PC-3 (cell line): ENCODE data around the gene EXD2. TPM values are rescaled to one million over a fixed set of nuclear protein-coding genes. Genes with fewer than 3 reads are reported as not detected.
A peak's percentile ranks its signal among the peaks of the same experiment; 100 is the strongest.

Source experiments
- ATAC-seq: fragments of 200-7000 bp; cut with Tn5 transposase; 2 replicates; pipeline ENCODE4 v1.9.1; 2020; ENCODE audit warnings: mild to moderate bottlenecking, moderate library complexity
- BruUV-seq: library from RNA; stranded (reverse); fragments of 400-500 nt; replicated peaks from 2 replicates; lab custom pipeline; 2021; lab: Mats Ljungman, UMichigan
- CTCF ChIA-PET: fragments of 300-600 bp; sonication (Branson Sonifier 250); formaldehyde crosslinking; loops from one replicate; lab custom pipeline; 2022; ENCODE audit warnings: antibody characterized with exemption; lab: Charles Lee
- POLR2A ChIA-PET: fragments of 300-600 bp; sonication (Branson Sonifier 250); formaldehyde crosslinking; loops from one replicate; lab custom pipeline; 2022; ENCODE audit warnings: antibody characterized with exemption; ENCODE audit not compliant: unreplicated experiment; lab: Charles Lee
- DNase-seq: peaks from one replicate; pipeline ENCODE4 v3.0.0-alpha.2; 2015
- H2AFZ ChIP-seq: fragments of 300-600 bp; sonication (generic); 2 replicates; pipeline ENCODE4 v1.6.0; 2016; ENCODE audit warnings: antibody characterized with exemption, low read length
- H3F3A ChIP-seq: fragments of 300-600 bp; sonication (generic); one replicate; pipeline ENCODE4 v1.6.0; 2017; ENCODE audit warnings: antibody characterized with exemption, low read length, control low read depth, mild to moderate bottlenecking; ENCODE audit not compliant: unreplicated experiment
- H3K27ac ChIP-seq: fragments of 300-600 bp; sonication (generic); 2 replicates; pipeline ENCODE4 v1.5.1; 2016; ENCODE audit warnings: mild to moderate bottlenecking, low read length
- H3K27me3 ChIP-seq: fragments of 300-600 bp; sonication (generic); 2 replicates; pipeline ENCODE4 v1.6.1; 2016; ENCODE audit warnings: low read length, mixed read lengths
- H3K36me3 ChIP-seq: fragments of 300-600 bp; sonication (generic); 2 replicates; pipeline ENCODE4 v1.6.1; 2016; ENCODE audit warnings: low read depth, mixed run types, low read length, mixed read lengths
- H3K4me1 ChIP-seq: fragments of 300-600 bp; sonication (generic); 2 replicates; pipeline ENCODE4 v1.5.1; 2016; ENCODE audit warnings: low read length; ENCODE audit not compliant: insufficient read depth
- H3K4me2 ChIP-seq: fragments of 300-600 bp; sonication (generic); 2 replicates; pipeline ENCODE4 v1.6.0; 2016; ENCODE audit warnings: low read length
- H3K4me3 ChIP-seq: fragments of 300-600 bp; sonication (generic); 2 replicates; pipeline ENCODE4 v1.5.1; 2016; ENCODE audit warnings: mild to moderate bottlenecking, low read length, mixed read lengths
- H3K79me2 ChIP-seq: fragments of 300-600 bp; sonication (generic); 2 replicates; pipeline ENCODE4 v1.6.1; 2017; ENCODE audit warnings: low read length, mixed read lengths
- H3K9ac ChIP-seq: fragments of 300-600 bp; sonication (generic); 2 replicates; pipeline ENCODE4 v1.6.0; 2016; ENCODE audit warnings: mild to moderate bottlenecking, low read length
- H3K9me2 ChIP-seq: fragments of 300-600 bp; sonication (generic); replicated peaks from 2 replicates; pipeline ENCODE4 v1.6.1; 2016; ENCODE audit warnings: mixed run types, low read length, mixed read lengths
- H3K9me3 ChIP-seq: fragments of 300-600 bp; sonication (generic); 2 replicates; pipeline ENCODE4 v1.6.1; 2016; ENCODE audit warnings: low read length, mixed read lengths
- H4K20me1 ChIP-seq: fragments of 300-600 bp; sonication (generic); 2 replicates; pipeline ENCODE4 v1.6.1; 2016; ENCODE audit warnings: low read length, mixed read lengths
- EZH2 ChIP-seq: fragments of 300-600 bp; sonication (generic); IDR thresholded peaks from one replicate; pipeline ENCODE4 v1.6.1; 2017; ENCODE audit warnings: antibody characterized with exemption, mild to moderate bottlenecking, low read length; ENCODE audit not compliant: unreplicated experiment
- EZH2phosphoT487 ChIP-seq: fragments of 300-600 bp; sonication (generic); IDR thresholded peaks from 2 replicates; pipeline ENCODE4 v1.6.1; 2018; ENCODE audit warnings: mild to moderate bottlenecking, antibody characterized with exemption, low read length, borderline replicate concordance
- intact Hi-C: fragments of 100-400 bp; cut with micrococcal nuclease; formaldehyde crosslinking; loops from 2 replicates; pipeline ENCODE4 v1.9.0; 2023
- total RNA-seq: library from RNA; depleted of rRNA; stranded (reverse); fragments of >200 nt; gene quantifications from 2 replicates; pipeline ENCODE4 v1.2.3, GENCODE V29; 2014
- TF ChIP-seq, protein P1 (sequence below): fragments of 300-600 bp; sonication (generic); conservative IDR thresholded peaks from 2 replicates; pipeline ENCODE4 v1.5.1; 2017; ENCODE audit warnings: antibody characterized with exemption, low read depth, mild to moderate bottlenecking, low read length

EXD2 gene
- total RNA-seq, 1 experiment from 2014 or later: 19.9 TPM

DNA sequence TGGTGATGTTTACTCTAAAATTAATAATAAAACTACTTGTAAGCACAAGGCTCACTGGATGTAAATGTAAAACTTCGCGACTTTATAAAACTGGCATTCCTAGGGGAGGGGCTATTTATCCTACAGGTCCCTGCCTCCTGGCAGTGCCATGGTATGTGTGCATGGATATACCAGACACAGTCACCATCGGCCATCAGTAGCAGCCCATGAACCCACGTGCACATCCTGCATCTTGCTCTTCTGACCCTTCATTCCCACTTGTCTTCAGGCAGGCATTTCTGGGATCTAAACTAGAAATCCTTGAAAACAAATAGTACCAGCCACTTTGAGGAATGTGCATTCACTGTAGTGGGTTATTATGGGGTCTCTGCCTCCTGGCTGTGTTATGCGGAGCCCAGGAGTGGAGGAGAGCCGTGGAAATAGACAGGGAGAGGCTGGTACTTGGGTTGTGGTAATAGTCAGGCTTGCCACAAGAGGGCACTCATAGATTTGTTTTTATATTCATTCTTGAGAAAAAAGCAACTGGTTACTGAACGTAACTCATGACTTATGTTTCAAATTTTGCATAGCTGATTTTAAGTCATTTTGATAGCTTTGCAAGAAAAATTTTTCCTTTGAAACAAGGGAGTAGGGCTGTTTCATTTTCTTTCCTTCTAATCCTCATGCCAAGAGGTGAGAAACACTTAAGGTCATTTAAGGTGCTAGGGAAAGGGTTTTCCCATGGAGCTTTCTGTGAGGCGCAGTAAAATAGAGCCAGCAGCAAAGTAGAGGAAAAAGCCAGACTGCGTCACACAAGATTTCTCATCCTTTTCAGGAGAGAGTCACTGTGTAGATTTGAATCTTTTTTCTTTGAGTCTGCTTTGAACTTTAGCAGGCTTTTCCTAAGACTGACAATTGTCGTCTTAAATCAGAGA is 51.3 kb downstream of the EXD2 start:
- no TSS peak for BruUV-seq
- Histone ChIP-seq H3K9ac (no peak overlapping the region), H3K4me3 (no peak overlapping the region), H3K27me3 (no peaks in the 10 kb centered on the region), H3K27ac (no peak overlapping the region), H3K9me3 (no peaks in the 10 kb centered on the region), H3K79me2 (no peaks in the 10 kb centered on the region), H2AFZ (no peak overlapping the region), H3F3A (no peaks in the 10 kb centered on the region), H3K4me1 (no peaks in the 10 kb centered on the region), H3K36me3 (peaks cover 9% of the 10 kb centered on the region; the same call in 1 of the 2 replicates), H4K20me1 (no peaks in the 10 kb centered on the region), H3K4me2 (no peak overlapping the region), H3K9me2 (no peaks in the 10 kb centered on the region)
- CTCF ChIA-PET: interaction anchor here (0.6 to 2.2 kb wide), 12 partner anchors 14 to 514 kb away, joined by 3 to 12 read pairs (median 4); no protein-coding TSS in a partner anchor
- POLR2A ChIA-PET: interaction anchor here (0.7 kb wide), 2 partner anchors 36 to 110 kb away, joined by 5 to 8 read pairs; no protein-coding TSS in a partner anchor
- intact Hi-C loops: loop anchor here (1.0 to 5.0 kb wide), 7 partner anchors 46 to 332 kb away; partner anchors contain the start of genes CCDC177, ERH and SLC39A9
- TF ChIP-seq EZH2: no peak
- TF ChIP-seq, protein P1, sequence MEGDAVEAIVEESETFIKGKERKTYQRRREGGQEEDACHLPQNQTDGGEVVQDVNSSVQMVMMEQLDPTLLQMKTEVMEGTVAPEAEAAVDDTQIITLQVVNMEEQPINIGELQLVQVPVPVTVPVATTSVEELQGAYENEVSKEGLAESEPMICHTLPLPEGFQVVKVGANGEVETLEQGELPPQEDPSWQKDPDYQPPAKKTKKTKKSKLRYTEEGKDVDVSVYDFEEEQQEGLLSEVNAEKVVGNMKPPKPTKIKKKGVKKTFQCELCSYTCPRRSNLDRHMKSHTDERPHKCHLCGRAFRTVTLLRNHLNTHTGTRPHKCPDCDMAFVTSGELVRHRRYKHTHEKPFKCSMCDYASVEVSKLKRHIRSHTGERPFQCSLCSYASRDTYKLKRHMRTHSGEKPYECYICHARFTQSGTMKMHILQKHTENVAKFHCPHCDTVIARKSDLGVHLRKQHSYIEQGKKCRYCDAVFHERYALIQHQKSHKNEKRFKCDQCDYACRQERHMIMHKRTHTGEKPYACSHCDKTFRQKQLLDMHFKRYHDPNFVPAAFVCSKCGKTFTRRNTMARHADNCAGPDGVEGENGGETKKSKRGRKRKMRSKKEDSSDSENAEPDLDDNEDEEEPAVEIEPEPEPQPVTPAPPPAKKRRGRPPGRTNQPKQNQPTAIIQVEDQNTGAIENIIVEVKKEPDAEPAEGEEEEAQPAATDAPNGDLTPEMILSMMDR: peak; percentile 93
- peak; percentile 79 for DNase-seq
- ATAC-seq: peak; percentile 89

DNA sequence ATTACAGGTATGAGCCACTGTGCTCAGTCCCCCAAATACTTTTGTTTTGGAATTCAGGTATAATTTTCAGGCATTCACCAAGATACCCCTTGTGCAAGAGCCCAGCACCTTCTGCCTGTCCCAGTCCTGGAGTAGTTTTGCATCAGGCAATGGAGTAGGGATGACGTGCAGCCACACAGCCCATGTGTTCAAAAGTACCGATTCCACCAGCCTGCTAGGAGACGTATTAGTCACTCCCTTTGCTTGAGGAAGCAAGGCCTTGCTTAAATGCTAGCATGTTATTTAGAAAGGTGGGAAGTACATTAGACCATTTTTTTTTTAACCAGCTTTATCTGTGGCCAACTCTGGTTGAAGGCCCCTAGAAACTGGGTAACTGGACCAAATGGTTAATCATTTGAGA is 53.6 kb downstream of the EXD2 start:
- H3K36me3 ChIP-seq: no peaks in the 10 kb centered on the region
- no peak overlapping the region for H2AFZ ChIP-seq
- no TSS peak for BruUV-seq
- H3K27me3 ChIP-seq: no peaks in the 10 kb centered on the region
- H3F3A ChIP-seq: no peaks in the 10 kb centered on the region
- H3K9me3 ChIP-seq: no peaks in the 10 kb centered on the region
- intact Hi-C loops: loop anchor here (5.0 kb wide), 1 partner anchor 232 kb away; no protein-coding TSS in a partner anchor
- no peaks in the 10 kb centered on the region for H4K20me1 ChIP-seq
- CTCF ChIA-PET: interaction anchor here (0.6 kb wide), 1 partner anchor 482 kb away, joined by 3 read pairs; no protein-coding TSS in a partner anchor
- no peak overlapping the region for H3K4me2 ChIP-seq
- no peak overlapping the region for H3K4me3 ChIP-seq
- no peaks in the 10 kb centered on the region for H3K4me1 ChIP-seq
- POLR2A ChIA-PET: no interaction called here
- DNase-seq (no peak), ATAC-seq (no peak)
- no peak overlapping the region for H3K27ac ChIP-seq
- no peaks in the 10 kb centered on the region for H3K79me2 ChIP-seq
- no peaks in the 10 kb centered on the region for H3K9me2 ChIP-seq
- TF ChIP-seq EZH2phosphoT487: no peak
- TF ChIP-seq, protein P1: no peak
- no peak for TF ChIP-seq EZH2
- no peak overlapping the region for H3K9ac ChIP-seq
